GM19468 (cell line): Measurements from ENCODE around the gene CAPN10.
"Not testable (repeated sequence)": the region's sequence is repeated elsewhere in the genome, so short reads cannot be mapped to it uniquely, and the experiment has no call there.

Experiments used
- ATAC-seq: cut with Tn5 transposase; IDR thresholded peaks from one replicate; pipeline ENCODE4 v1.9.1; 2021; ENCODE audit warnings: mild to moderate bottlenecking, moderate library complexity, moderate number of reproducible peaks; ENCODE audit not compliant: unreplicated experiment; ENCODE audit errors: extremely low read depth

The CAPN10 gene

DNA sequence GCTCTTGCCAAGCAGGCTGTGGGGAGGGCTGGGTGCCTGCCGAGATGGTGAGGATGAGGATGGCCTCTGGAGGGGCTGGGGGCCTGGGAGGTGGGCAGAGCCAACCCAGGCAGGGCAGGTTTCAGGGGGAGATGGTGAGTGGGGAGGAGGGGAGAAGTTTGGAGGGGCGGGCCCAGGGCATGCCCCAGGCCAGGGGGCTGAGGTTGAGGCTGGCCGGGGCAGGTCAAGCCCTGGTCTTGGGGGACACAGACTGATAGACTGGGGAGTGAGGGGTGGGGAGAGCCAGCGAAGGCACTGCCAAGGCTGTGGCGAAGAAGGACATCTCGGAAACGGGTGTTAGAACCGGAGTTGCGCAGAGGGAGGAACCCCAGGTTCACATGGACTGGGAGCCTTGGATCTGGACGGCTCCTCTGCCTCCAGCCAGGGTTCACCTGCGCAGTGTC lies 12.6 kb downstream of the CAPN10 start:
- no peak for ATAC-seq

DNA sequence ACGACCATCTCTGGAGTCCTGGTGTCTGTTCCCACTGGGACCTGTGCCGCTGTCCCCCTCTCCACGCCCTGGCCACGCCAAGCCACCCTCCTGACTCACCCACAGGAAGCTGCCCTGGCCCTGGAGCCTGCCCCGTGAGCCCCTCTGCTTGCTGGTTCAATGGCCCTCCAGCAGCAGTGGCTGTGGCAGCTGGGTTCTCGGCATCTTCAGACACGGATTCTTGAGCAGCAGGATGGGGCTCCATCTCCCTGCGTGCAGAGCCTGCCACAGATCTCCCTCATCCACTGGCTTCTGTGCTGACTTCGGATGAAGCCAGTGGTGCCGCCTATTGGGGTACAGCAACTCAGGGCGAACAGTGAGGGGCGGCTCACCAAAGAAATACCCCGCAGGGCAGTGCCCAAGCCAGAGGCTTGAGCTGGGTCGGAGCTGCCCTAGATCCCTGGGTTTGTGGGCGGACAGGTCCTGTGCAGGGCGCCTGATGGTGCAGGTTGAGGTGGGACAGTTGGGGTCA lies 14.0 kb downstream of the CAPN10 start:
- no peak for ATAC-seq

DNA sequence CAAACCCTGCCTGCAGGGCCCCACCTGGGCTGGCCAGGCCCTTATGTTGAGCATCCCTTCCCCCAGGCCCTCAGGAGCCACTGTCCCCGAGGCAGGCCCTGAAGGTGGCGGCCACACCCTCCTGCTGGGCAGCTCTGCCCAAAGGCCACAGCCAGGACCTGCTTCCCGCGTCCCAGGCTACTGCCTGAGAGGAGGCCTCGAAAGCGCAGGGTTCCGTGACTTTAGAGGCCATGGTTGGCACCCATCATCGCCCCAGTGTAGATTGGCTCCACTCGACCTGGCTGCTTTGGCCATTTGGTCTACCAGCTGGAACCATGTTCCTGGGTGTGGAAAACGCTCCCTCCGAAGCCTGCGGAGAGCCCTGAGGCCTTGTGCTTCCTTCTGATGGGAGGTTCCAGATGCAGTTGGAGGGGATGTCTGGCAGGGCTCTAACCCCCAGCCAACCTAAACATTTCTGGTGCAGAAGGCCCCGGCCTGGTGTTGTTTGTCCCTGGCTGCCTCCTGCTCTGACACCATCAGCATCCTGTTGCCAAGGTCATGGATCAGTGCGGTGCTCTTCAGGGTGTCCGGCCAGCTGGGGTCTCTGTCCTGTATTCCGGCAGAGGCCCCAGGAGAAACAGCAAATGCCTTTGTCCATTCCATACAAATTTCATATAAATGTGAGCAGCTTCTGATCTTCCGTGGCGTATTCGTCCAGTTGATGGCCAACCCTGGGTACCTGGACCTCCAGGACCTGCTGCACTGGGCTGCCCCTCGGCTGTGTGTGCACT lies 14.7 kb downstream of the CAPN10 start:
- ATAC-seq: no peak

- ATAC-seq: no peak
Observed at GRCh38 chr2:240601831-240602160, 15.3 kb downstream of the CAPN10 start.

DNA sequence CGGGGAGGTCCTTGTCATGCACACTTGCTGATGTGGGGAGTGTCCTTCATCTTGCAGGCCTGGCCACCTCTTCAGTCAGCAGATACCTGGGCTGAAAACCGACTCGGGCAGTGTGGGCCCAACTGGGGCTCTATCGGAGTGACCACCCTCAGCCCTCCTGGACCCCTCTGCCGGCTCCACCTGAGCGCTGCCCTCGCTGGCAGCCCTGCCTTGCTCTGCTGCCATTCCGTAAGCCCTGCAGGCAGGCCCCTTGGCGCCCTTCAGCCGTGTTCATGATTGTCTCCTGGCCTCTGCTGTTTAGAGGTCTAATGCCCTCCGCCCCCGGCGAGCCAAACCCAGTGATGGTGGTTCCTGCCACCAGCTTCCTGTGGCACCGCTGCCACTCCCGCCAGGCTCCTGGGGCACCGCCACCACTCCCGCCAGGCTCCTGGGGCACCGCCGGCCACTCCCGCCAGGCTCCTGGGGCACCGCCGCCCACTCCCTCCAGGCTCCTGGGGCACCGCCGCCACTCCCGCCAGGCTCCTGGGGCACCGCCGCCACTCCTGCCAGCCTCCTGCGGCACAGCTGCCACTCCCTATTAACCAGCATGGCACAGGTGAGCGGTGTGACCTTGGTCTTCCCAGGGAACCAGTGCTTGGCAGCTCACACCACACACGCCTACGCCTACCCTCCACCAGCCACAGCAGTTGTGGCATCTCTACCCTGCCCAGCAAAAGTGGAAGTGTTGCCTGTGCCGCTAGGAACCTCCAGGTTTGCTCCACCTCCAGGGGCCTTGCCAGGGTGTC lies 15.9 kb downstream of the CAPN10 start:
- ATAC-seq: no peak

DNA sequence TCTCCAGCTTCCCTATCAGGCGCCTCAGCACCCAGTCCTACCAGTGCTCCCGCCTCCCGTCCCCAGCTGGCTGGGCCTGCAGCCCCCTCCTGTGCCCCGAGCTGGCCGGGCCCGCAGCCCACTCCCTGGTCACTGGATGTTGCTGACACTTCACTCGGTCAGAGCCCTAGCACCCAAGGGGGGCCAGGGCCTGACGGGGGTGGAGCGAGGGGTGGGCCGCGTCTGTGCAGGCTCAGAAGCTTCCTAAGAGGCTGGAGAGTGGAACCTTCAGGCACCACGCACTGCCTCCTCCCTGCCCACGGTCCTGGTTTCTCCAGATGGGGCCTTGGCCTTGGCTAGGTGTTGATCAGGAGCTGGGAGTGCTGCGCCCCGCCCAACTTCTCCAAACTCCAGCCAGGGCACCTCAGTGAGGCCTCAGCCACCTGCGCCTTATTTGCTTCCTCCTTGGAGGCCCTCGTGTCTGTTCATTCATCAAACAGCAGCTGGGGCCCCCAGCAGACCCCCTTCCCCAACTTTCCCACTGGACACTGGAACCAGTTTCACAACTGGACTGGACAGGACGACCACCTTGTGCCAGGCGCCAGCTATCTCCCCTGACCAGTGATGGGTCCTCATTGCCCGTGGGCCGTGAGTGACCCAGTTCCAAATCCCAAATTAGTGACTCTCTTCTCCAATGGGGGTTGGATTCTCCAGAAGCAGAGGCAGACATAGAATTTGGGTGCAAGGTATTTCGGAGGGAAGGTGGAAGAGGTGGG lies 16.7 kb downstream of the CAPN10 start:
- ATAC-seq: no peak

DNA sequence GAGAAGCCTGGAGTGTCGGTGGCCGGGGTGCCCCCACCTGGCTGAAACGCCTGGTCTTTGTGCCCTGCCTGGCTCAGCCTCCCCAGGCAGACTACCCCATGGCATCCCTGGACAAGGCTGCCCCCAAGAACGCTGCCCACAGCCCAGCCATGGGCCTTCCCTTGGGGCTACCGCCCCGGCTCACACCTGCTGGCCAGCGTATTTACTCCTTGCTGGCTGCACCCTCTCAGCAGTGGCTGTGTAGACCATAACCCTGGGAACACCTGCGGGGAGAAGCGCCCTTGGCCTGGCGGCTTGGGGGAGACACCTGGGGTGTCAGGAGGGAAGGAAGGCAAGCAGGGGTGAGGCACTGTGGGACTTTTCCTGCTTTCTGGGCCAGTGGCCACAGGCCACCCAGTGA lies 17.3 kb downstream of the CAPN10 start:
- ATAC-seq: no peak

GRCh38 chr2:240604291-240604938 lies 17.9 kb downstream of the CAPN10 start:
- no peak for ATAC-seq

GRCh38 chr2:240604939-240605716 lies 18.6 kb downstream of the CAPN10 start:
- no peak for ATAC-seq

DNA sequence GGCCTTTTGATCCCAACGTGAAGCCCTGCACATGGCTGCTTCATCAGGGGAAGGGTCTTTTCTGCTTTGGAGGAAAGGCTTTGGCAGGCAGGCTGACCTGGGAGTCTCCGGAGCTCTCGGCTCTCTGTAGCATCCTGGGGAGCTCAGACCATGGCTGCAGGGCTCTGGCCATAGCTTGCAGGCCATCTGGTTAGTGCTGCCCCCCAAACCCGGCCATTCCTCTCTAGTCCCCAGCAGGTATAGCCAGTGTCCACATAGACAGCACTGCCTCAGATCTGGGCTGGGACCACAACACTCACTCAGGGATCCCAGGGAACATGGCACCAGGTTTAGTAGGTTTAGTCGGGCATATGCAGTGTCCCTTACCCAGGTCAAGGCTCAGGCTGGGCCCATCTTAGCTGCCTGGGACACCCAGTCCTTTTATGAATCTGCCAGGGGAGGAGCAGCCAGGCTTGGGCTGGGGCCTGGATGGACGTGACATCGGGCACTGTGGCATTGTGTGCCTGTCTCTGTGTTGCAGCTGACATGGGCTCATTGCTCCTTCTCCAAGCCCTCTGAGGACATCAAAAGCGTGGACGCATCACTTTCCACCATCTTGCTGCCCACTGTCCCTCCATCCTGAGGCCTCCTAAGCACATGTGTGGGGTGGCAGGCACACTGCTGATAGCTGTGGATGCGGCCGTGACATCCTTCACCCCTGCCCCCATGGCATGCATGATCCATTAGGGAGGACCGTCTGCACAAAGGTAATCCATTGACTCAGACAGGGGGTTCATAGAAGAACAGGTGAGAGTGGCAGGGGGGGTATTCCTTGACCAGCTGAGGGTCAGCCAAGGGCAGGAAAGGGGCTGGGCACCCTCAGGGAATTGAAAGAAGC lies 19.6 kb downstream of the CAPN10 start:
- ATAC-seq: no peak

GRCh38 chr2:240611601-240612210 lies 25.2 kb downstream of the CAPN10 start:
- no peak for ATAC-seq

DNA sequence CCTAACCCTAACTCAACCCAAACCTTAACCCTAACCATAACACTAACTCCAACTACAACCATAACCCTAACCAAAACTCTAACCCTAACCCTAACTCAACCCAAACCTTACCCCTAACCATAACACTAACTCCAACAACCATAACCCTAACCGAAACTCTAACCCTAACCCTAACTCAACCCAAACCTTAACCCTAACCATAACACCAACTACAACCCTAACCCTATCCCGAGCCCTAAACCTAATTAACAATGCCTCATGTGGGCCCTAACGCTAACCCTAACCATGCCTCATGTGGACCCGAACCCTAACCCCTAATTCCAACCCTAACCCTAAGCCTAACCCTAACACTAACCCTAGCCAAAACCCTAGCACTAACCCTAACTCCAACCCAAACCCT lies 27.2 kb downstream of the CAPN10 start:
- no peak for ATAC-seq

DNA sequence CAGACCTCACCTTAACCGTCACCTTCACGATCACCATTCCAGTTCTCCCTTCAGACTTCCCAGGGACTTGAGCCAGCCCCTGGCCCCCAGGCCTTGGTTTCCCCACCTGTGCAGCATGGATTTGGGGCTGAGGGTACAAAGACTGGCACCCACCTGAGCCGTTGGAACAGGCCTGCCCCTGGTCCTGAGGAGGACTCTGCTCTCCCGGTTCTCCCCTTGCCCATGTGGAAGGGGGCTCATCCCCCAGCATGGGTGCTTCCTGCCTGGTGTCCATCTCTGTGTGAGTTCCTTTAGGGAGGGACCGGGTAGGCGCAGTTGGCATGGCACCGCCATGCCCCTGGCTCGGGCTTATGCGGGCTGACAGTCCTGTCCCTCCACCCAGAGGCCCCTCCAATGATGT lies 27.9 kb downstream of the CAPN10 start:
- ATAC-seq: no peak

- no peak for ATAC-seq
Observed at GRCh38 chr2:240615396-240615795, 28.9 kb downstream of the CAPN10 start.

DNA sequence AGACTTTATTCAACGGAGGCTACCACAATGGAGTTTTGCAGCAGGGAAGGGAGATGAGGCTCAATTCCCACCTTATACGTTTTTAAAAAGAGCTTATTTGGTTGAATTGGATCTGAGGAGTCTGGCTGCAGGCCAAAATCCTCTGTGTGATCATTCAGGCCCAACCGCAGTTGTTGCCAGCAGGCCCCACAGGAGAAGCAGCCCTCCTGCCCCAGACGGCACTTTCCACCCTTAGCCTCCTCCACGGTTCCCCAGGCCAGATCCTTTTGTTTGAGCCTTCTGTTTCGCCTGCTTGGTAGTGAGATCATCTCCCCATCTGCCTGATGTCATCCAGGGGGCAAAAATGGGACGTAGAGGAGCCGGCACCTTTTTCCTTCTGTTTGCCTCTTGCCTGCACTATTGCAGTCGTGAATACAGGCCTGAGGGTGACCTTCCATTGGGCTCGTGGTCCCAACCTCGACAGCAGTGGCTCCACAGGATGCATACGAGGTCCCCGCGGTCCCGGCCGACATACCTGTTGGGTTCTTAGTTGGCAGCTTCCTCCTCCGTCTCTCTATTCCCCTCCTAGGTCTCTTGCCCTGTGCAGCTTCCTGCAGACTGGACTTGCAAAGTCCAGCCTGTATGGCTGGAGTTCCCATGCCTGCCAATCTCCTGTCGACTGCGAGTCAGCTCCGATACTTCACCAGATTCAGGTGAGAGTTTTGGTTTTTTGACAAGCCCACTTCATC lies 29.4 kb downstream of the CAPN10 start:
- ATAC-seq: no peak

- ATAC-seq: not testable (repeated sequence)
Observed at GRCh38 chr2:240616860-240617666, 30.5 kb downstream of the CAPN10 start.

DNA sequence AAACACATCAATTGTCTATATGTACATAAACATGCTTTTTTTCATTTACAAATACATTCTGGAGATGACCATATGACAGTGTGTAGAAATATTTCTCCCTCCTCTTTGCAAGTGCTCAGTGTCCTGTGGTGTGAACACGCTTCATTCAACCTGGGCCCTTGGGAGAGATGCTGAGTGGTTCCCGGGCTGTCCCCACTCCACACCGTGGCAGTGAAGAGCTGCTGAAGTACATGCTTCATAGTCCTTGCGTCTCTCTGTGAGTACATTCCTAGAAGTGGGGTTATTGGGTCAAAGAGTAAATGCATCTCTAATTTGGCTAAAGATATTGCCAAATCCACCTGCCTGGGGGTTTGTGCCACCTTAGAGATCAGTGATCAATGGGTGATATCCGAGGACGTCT lies 32.2 kb downstream of the CAPN10 start:
- no peak for ATAC-seq
